Calu3 (cell line): ENCODE results near the gene FILIP1L. TPM values are rescaled to one million over a fixed set of nuclear protein-coding genes. Genes with fewer than 3 reads are reported as not detected.

Experiments
- BruUV-seq: library from RNA; stranded (reverse); fragments of 400-500 nt; replicated peaks from 2 replicates; lab custom pipeline; 2021; lab: Mats Ljungman, UMichigan
- CTCF ChIA-PET: fragments of 300-600 bp; sonication (Branson Sonifier 250); formaldehyde crosslinking; loops from one replicate; lab custom pipeline; 2022; ENCODE audit warnings: antibody characterized with exemption; lab: Charles Lee
- DNase-seq: peaks from one replicate; pipeline ENCODE4 v3.0.0; 2022
- H3K27ac Mint-ChIP-seq: one replicate; pipeline ENCODE4 v1.8.0; 2022; ENCODE audit warnings: mixed read lengths; ENCODE audit not compliant: unreplicated experiment
- H3K27me3 Mint-ChIP-seq: one replicate; pipeline ENCODE4 v1.8.0; 2022; ENCODE audit warnings: mixed read lengths; ENCODE audit not compliant: unreplicated experiment
- H3K36me3 Mint-ChIP-seq: one replicate; pipeline ENCODE4 v1.8.0; 2022; ENCODE audit warnings: mild to moderate bottlenecking, moderate library complexity, mixed read lengths; ENCODE audit not compliant: insufficient read depth, unreplicated experiment
- H3K4me1 Mint-ChIP-seq: one replicate; pipeline ENCODE4 v1.8.0; 2022; ENCODE audit warnings: mild to moderate bottlenecking, low read depth, mixed read lengths; ENCODE audit not compliant: unreplicated experiment
- H3K4me3 Mint-ChIP-seq: one replicate; pipeline ENCODE4 v1.8.0; 2022; ENCODE audit warnings: mild to moderate bottlenecking, low read depth, moderate library complexity, mixed read lengths; ENCODE audit not compliant: unreplicated experiment
- H3K9me3 Mint-ChIP-seq: one replicate; pipeline ENCODE4 v1.8.0; 2022; ENCODE audit warnings: low read depth, mixed read lengths; ENCODE audit not compliant: unreplicated experiment
- CTCF ChIP-seq: fragments of 200-600 bp; IDR thresholded peaks from one replicate; pipeline ENCODE4 v1.8.0; 2022; ENCODE audit warnings: antibody characterized with exemption; ENCODE audit not compliant: unreplicated experiment
- intact Hi-C: fragments of 100-400 bp; cut with micrococcal nuclease; formaldehyde crosslinking; loops from one replicate; pipeline ENCODE4 v1.10.0; 2022; ENCODE audit not compliant: unreplicated experiment
- total RNA-seq: library from RNA; stranded (reverse); gene quantifications from 2 replicates; pipeline ENCODE4 v1.2.3, GENCODE V29; 2022

FILIP1L gene
- total RNA-seq, 1 experiment from 2014 or later, result 5.2 TPM

GRCh38 chr3:100079328-100079727, 35.0 kb downstream of the FILIP1L start:
- no TSS peak for BruUV-seq
- Mint-ChIP-seq H3K27ac (no peak overlapping the region), H3K9me3 (no peaks in the 10 kb centered on the region), H3K4me1 (peaks cover 32% of the 10 kb centered on the region), H3K4me3 (no peak overlapping the region), H3K27me3 (no peaks in the 10 kb centered on the region), H3K36me3 (peaks cover 8% of the 10 kb centered on the region)
- CTCF ChIA-PET, result interaction anchor here (0.6 to 1.4 kb wide), 2 partner anchors 11 to 59 kb away, joined by 3 to 4 read pairs; no protein-coding TSS in a partner anchor
- intact Hi-C loops, result no loop called here
- TF ChIP-seq CTCF, result no peak
- no peak for DNase-seq

GRCh38 chr3:100076731-100077529, 37.4 kb downstream of the FILIP1L start:
- intact Hi-C loops, result no loop called here
- no peaks in the 10 kb centered on the region for H3K27me3 Mint-ChIP-seq
- peaks cover 8% of the 10 kb centered on the region for H3K36me3 Mint-ChIP-seq
- H3K9me3 Mint-ChIP-seq, result no peaks in the 10 kb centered on the region
- H3K4me1 Mint-ChIP-seq, result peaks cover 32% of the 10 kb centered on the region
- no TSS peak for BruUV-seq
- DNase-seq, result no peak
- H3K4me3 Mint-ChIP-seq, result no peak overlapping the region
- TF ChIP-seq CTCF, result no peak
- H3K27ac Mint-ChIP-seq, result no peak overlapping the region
- CTCF ChIA-PET, result interaction anchor here (1.5 kb wide), 1 partner anchor 177 kb away, joined by 4 read pairs; no protein-coding TSS in a partner anchor

GRCh38 chr3:100075851-100076730, 38.2 kb downstream of the FILIP1L start:
- Mint-ChIP-seq H3K4me1 (peaks cover 32% of the 10 kb centered on the region), H3K9me3 (no peaks in the 10 kb centered on the region), H3K27me3 (no peaks in the 10 kb centered on the region), H3K4me3 (no peak overlapping the region), H3K36me3 (peaks cover 8% of the 10 kb centered on the region), H3K27ac (no peak overlapping the region)
- intact Hi-C loops, result no loop called here
- BruUV-seq, result no TSS peak
- no peak for DNase-seq
- CTCF ChIA-PET, result interaction anchor here (1.5 kb wide), 1 partner anchor 178 kb away, joined by 4 read pairs; no protein-coding TSS in a partner anchor
- TF ChIP-seq CTCF, result no peak

- H3K9me3 Mint-ChIP-seq, result no peaks in the 10 kb centered on the region
- peaks cover 23% of the 10 kb centered on the region for H3K4me1 Mint-ChIP-seq
- peaks cover 2% of the 10 kb centered on the region for H3K36me3 Mint-ChIP-seq
- H3K27ac Mint-ChIP-seq, result no peak overlapping the region
- DNase-seq, result no peak
- H3K27me3 Mint-ChIP-seq, result no peaks in the 10 kb centered on the region
- intact Hi-C loops, result no loop called here
- CTCF ChIA-PET, result interaction anchor here (0.5 kb wide), 1 partner anchor 438 kb away, joined by 3 read pairs; no protein-coding TSS in a partner anchor
- no TSS peak for BruUV-seq
- H3K4me3 Mint-ChIP-seq, result no peak overlapping the region
- TF ChIP-seq CTCF, result no peak
Measured at GRCh38 chr3:100075196-100075595, 39.1 kb downstream of the FILIP1L start.
